CD14-positive monocyte (primary cell): ENCODE measurements around the gene NPEPL1. TPM values are rescaled to one million over a fixed set of nuclear protein-coding genes. Genes with fewer than 3 reads are reported as not detected.

Experiments
- DNase-seq, 3 donors: peaks; one replicate each; pipeline ENCODE4 v3.0.0-alpha.2; 2011 to 2022
- H2AFZ ChIP-seq: 2 replicates; pipeline ENCODE4 v1.6.0; 2012; ENCODE audit warnings: mild to moderate bottlenecking, low read depth, low read length, inconsistent platforms; ENCODE audit not compliant: insufficient read depth, poor library complexity, severe bottlenecking
- H3K27ac ChIP-seq, 2 donors: 1 replicate in 1 of 2; 2 replicates in 1 of 2; pipeline ENCODE4 v1.5.1; 2012 to 2013; ENCODE audit warnings: low read length in 2 of 2, control low read depth in 1 of 2, inconsistent platforms in 1 of 2, low read depth in 1 of 2, mild to moderate bottlenecking in 1 of 2
- H3K27me3 ChIP-seq, 2 donors: one replicate each; pipeline versions ENCODE4 v1.6.0 to v1.6.1; 2011 to 2013; ENCODE audit warnings: low read length in 2 of 2; ENCODE audit not compliant: control insufficient read depth in 2 of 2, insufficient read depth in 2 of 2
- H3K36me3 ChIP-seq, 2 donors: replicated peaks in 1 of 2; 1 replicate in 1 of 2; 2 replicates in 1 of 2; pipeline versions ENCODE4 v1.5.1 to v1.6.1; 2012 to 2013; ENCODE audit warnings: low read length in 2 of 2, control low read depth in 1 of 2, inconsistent platforms in 1 of 2, mild to moderate bottlenecking in 1 of 2; ENCODE audit not compliant: insufficient read depth in 2 of 2, control insufficient read depth in 1 of 2
- H3K4me1 ChIP-seq, 2 donors: 1 replicate in 1 of 2; 2 replicates in 1 of 2; pipeline versions ENCODE4 v1.5.1 to v1.6.1; 2012 to 2013; ENCODE audit warnings: low read length in 2 of 2, control low read depth in 1 of 2, inconsistent platforms in 1 of 2, mild to moderate bottlenecking in 1 of 2, moderate library complexity in 1 of 2; ENCODE audit not compliant: insufficient read depth in 2 of 2, control insufficient read depth in 1 of 2
- H3K4me2 ChIP-seq: replicated peaks from 2 replicates; pipeline ENCODE3; 2012; ENCODE audit warnings: low read length, moderate library complexity, mild to moderate bottlenecking; ENCODE audit not compliant: poor library complexity, severe bottlenecking; ENCODE audit errors: extremely low read depth
- H3K4me3 ChIP-seq, 3 experiments: fragments of 200-600 bp in 1 of 3; sonication (generic) in 1 of 3; replicated peaks in 1 of 3; 1 replicate in 2 of 3; 2 replicates in 1 of 3; pipeline ENCODE4 v1.5.1; 2011 to 2013; ENCODE audit warnings: low read length in 3 of 3, mild to moderate bottlenecking in 3 of 3, control low read depth in 2 of 3, low read depth in 2 of 3, inconsistent platforms in 1 of 3, moderate library complexity in 1 of 3
- H3K79me2 ChIP-seq: 2 replicates; pipeline ENCODE4 v1.6.0; 2012; ENCODE audit warnings: mild to moderate bottlenecking, control low read depth, inconsistent platforms, low read length, moderate library complexity; ENCODE audit not compliant: insufficient read depth
- H3K9ac ChIP-seq: 2 replicates; pipeline ENCODE4 v1.6.0; 2017; ENCODE audit warnings: low read length, mild to moderate bottlenecking; ENCODE audit not compliant: insufficient read depth, poor library complexity, severe bottlenecking
- H3K9me3 ChIP-seq, 2 donors: replicated peaks in 1 of 2; 1 replicate in 1 of 2; 2 replicates in 1 of 2; pipeline versions ENCODE4 v1.5.1 to v1.6.1; 2012 to 2013; ENCODE audit warnings: low read length in 2 of 2, control low read depth in 1 of 2; ENCODE audit not compliant: control insufficient read depth in 1 of 2, insufficient read depth in 1 of 2
- H4K20me1 ChIP-seq: 2 replicates; pipeline ENCODE4 v1.6.0; 2012; ENCODE audit warnings: mild to moderate bottlenecking, low read length, control low read depth, moderate library complexity; ENCODE audit not compliant: insufficient read depth
- H3K27ac Mint-ChIP-seq, 7 donors: one replicate each; pipeline ENCODE4 v1.8.0; 2020; ENCODE audit warnings: mild to moderate bottlenecking in 7 of 7, mixed read lengths in 7 of 7, moderate library complexity in 6 of 7, inconsistent platforms in 2 of 7
- H3K27me3 Mint-ChIP-seq, 3 donors: one replicate each; pipeline ENCODE4 v1.8.0; 2021 to 2022; ENCODE audit warnings: low read depth in 3 of 3, mild to moderate bottlenecking in 3 of 3, mixed read lengths in 3 of 3, moderate library complexity in 3 of 3, inconsistent platforms in 1 of 3
- H3K36me3 Mint-ChIP-seq, 2 donors: one replicate each; pipeline ENCODE4 v1.8.0; 2020; ENCODE audit warnings: mixed read lengths in 2 of 2, inconsistent platforms in 1 of 2, mild to moderate bottlenecking in 1 of 2
- H3K4me1 Mint-ChIP-seq: one replicate; pipeline ENCODE4 v1.8.0; 2020; ENCODE audit warnings: mild to moderate bottlenecking, mixed read lengths
- H3K4me3 Mint-ChIP-seq, 2 donors: one replicate each; pipeline ENCODE4 v1.8.0; 2020; ENCODE audit warnings: mild to moderate bottlenecking in 2 of 2, mixed read lengths in 2 of 2, moderate library complexity in 1 of 2
- H3K9me3 Mint-ChIP-seq, 7 donors: one replicate each; pipeline ENCODE4 v1.8.0; 2020 to 2022; ENCODE audit warnings: mixed read lengths in 7 of 7, mild to moderate bottlenecking in 6 of 7, moderate library complexity in 6 of 7, inconsistent platforms in 2 of 7
- CTCF ChIP-seq: fragments of 200-600 bp; IDR thresholded peaks from one replicate; pipeline ENCODE4 v1.8.0; 2022; ENCODE audit warnings: antibody characterized with exemption, mild to moderate bottlenecking
- WGBS: methylation state at CpG from one replicate; pipeline ENCODE4 v1.1.5; 2013; ENCODE audit warnings: missing lambda C conversion rate; ENCODE audit not compliant: insufficient coverage; 5-methylcytosine and 5-hydroxymethylcytosine counted together
- intact Hi-C, 2 donors: fragments of 100-400 bp; cut with micrococcal nuclease; formaldehyde crosslinking; loops; one replicate each; pipeline versions ENCODE4 v1.15.0 to v1.15.1; 2023
- polyA plus RNA-seq, 3 donors: library from polyadenylated mRNA; depleted of rRNA in 1 of 3; unstranded in 2 of 3; stranded (reverse) in 1 of 3; fragments of 300-500 nt in 2 of 3; fragments of >200 nt in 1 of 3; fragmentation: Illumina TruSeq in 2 of 3; gene quantifications; 1 replicate in 2 of 3; 2 replicates in 1 of 3; pipeline ENCODE4 v1.2.3, GENCODE V29; 2012 to 2021

Gene NPEPL1
- polyA plus RNA-seq, 3 donors: 37.6 to 109 (median 39.6) TPM

GRCh38 chr20:58651946-58652605 is 40.5 kb upstream of the NPEPL1 start:
- 0% methylated on average over 8 of the region's 30 CpGs for WGBS
- Histone ChIP-seq H3K27me3 (peaks cover 3 to 18% of the 10 kb centered on the region in 2 donors), H3K27ac (peak overlapping the region; percentile 95 to 98), H3K79me2 (peaks cover 58% of the 10 kb centered on the region), H3K4me2 (peak overlapping the region; percentile 98), H3K4me1 (peaks cover 22 to 44% of the 10 kb centered on the region in 2 donors), H2AFZ (peak overlapping the region; percentile 97), H4K20me1 (peaks cover 22% of the 10 kb centered on the region), H3K9me3 (no peaks in the 10 kb centered on the region), H3K4me3 (peak overlapping the region; percentile 68 to 100 (median 91)), H3K9ac (peak overlapping the region; percentile 90), H3K36me3 (peaks cover 2 to 21% of the 10 kb centered on the region in 2 donors)
- Mint-ChIP-seq H3K36me3 (peaks cover 6 to 10% of the 10 kb centered on the region in 2 donors), H3K4me1 (peaks cover 29% of the 10 kb centered on the region), H3K27ac (peak overlapping the region; percentile 96 to 99 (median 98)), H3K4me3 (peak overlapping the region; percentile 96 to 97), H3K9me3 (peaks cover 0 to 6% (median 0%) of the 10 kb centered on the region in 7 donors), H3K27me3 (peaks cover 10 to 13% (median 13%) of the 10 kb centered on the region in 3 donors)
- intact Hi-C loops: loop anchor here (2.0 to 10.0 kb wide), 7 partner anchors 41 to 393 kb away; partner anchors contain the start of genes NPEPL1 (in 2 of the 2), VAPB (in 2 of the 2), PRELID3B (in 1 of the 2) and RAB22A (in 1 of the 2)
- TF ChIP-seq CTCF: no peak
- DNase-seq: peak; percentile 86 to 90 (median 90)

GRCh38 chr20:58652606-58653294 is 39.9 kb upstream of the NPEPL1 start:
- Mint-ChIP-seq H3K27ac (peak overlapping the region; percentile 96 to 99 (median 98)), H3K36me3 (peaks cover 10% of the 10 kb centered on the region in 2 donors), H3K4me1 (peaks cover 34% of the 10 kb centered on the region), H3K9me3 (peaks cover 0 to 6% (median 0%) of the 10 kb centered on the region in 7 donors), H3K27me3 (peaks cover 10 to 13% (median 13%) of the 10 kb centered on the region in 3 donors), H3K4me3 (peak overlapping the region; percentile 96 to 97)
- peak overlapping the region; percentile 98 for H3K4me2 ChIP-seq
- peak overlapping the region; percentile 95 to 98 for H3K27ac ChIP-seq
- peak overlapping the region; percentile 97 for H2AFZ ChIP-seq
- H3K36me3 ChIP-seq: peaks cover 2 to 27% of the 10 kb centered on the region in 2 donors
- peak in 1 of 3 donors; percentile 2 for DNase-seq
- peak overlapping the region; percentile 90 for H3K9ac ChIP-seq
- H3K4me1 ChIP-seq: peaks cover 22 to 44% of the 10 kb centered on the region in 2 donors
- intact Hi-C loops: loop anchor here (2.0 to 10.0 kb wide), 7 partner anchors 40 to 392 kb away; partner anchors contain the start of genes NPEPL1 (in 2 of the 2), VAPB (in 2 of the 2), PRELID3B (in 1 of the 2) and RAB22A (in 1 of the 2)
- H3K9me3 ChIP-seq: no peaks in the 10 kb centered on the region
- H4K20me1 ChIP-seq: peaks cover 29% of the 10 kb centered on the region
- no peak for TF ChIP-seq CTCF
- peak overlapping the region; percentile 68 to 100 (median 91) for H3K4me3 ChIP-seq
- peaks cover 65% of the 10 kb centered on the region for H3K79me2 ChIP-seq
- WGBS: 0% methylated on average over 3 of the region's 12 CpGs
- peaks cover 3 to 15% of the 10 kb centered on the region in 2 donors for H3K27me3 ChIP-seq
